HepG2 (cell line): Measurements from ENCODE around the gene EPB41. TPM values are rescaled to one million over a fixed set of nuclear protein-coding genes. Genes with fewer than 3 reads are reported as not detected.
A peak's percentile ranks its signal among the peaks of the same experiment; 100 is the strongest.

Source experiments
- CHD2 ChIP-seq: IDR thresholded peaks from 2 replicates; pipeline ENCODE4 v1.6.1; 2011; ENCODE audit warnings: low read depth, low read length, improper control_type of control experiment
- DRAP1 ChIP-seq: IDR thresholded peaks from 2 replicates; pipeline ENCODE4 v1.6.1; 2016; ENCODE audit warnings: missing genetic modification reagents, missing compliant biosample characterization
- EP300 ChIP-seq, 3 experiments: sonication (generic) in 1 of 3; formaldehyde crosslinking in 1 of 3; IDR thresholded peaks; 2 replicates each; pipeline versions ENCODE4 v1.5.1 to v1.6.1; 2011 to 2020; ENCODE audit warnings: low read depth in 2 of 3, low read length in 2 of 3, borderline replicate concordance in 1 of 3, improper control_type of control experiment in 1 of 3, mild to moderate bottlenecking in 1 of 3, missing genetic modification reagents in 1 of 3, moderate library complexity in 1 of 3
- FOXP1 ChIP-seq, 2 experiments: fragments of 450-650 bp in 1 of 2; IDR thresholded peaks; 2 replicates each; pipeline ENCODE4 v1.6.1; 2017 to 2018; ENCODE audit warnings: antibody characterized with exemption in 1 of 2
- GATAD2A ChIP-seq: IDR thresholded peaks from 2 replicates; pipeline ENCODE4 v1.6.1; 2016
- ISL2 ChIP-seq: sonication (generic); formaldehyde crosslinking; IDR thresholded peaks from 2 replicates; pipeline ENCODE4 v1.5.0; 2020; ENCODE audit warnings: missing genetic modification reagents
- MED1 ChIP-seq: sonication (generic); formaldehyde crosslinking; IDR thresholded peaks from 2 replicates; pipeline ENCODE4 v1.4.0; 2020; ENCODE audit warnings: missing genetic modification reagents
- PCBP2 ChIP-seq: fragments of 200-400 bp; formaldehyde crosslinking; optimal IDR thresholded peaks from 2 replicates; pipeline ENCODE3; 2018; ENCODE audit warnings: low read length, low read depth; ENCODE audit not compliant: poor library complexity, severe bottlenecking
- PHF21A ChIP-seq: sonication (generic); formaldehyde crosslinking; IDR thresholded peaks from 2 replicates; pipeline ENCODE4 v1.5.0; 2020; ENCODE audit warnings: mild to moderate bottlenecking, missing genetic modification reagents
- POLR2A ChIP-seq, 2 experiments: IDR thresholded peaks; 2 replicates each; pipeline ENCODE4 v1.6.1; 2011; ENCODE audit warnings: low read depth in 2 of 2, low read length in 2 of 2, mild to moderate bottlenecking in 1 of 2, moderate library complexity in 1 of 2; ENCODE audit not compliant: insufficient read depth in 1 of 2
- RFXAP ChIP-seq: sonication (generic); formaldehyde crosslinking; IDR thresholded peaks from 2 replicates; pipeline ENCODE4 v1.4.0; 2020; ENCODE audit warnings: missing genetic modification reagents, borderline replicate concordance
- SP1 ChIP-seq, 2 experiments: fragments of 450-650 bp in 1 of 2; sonication (generic) in 1 of 2; formaldehyde crosslinking in 1 of 2; IDR thresholded peaks; 2 replicates each; pipeline versions ENCODE4 v1.4.0 to v1.6.1; 2016 to 2020; ENCODE audit warnings: missing genetic modification reagents in 1 of 2
- SUZ12 ChIP-seq: fragments of 150-350 bp; IDR thresholded peaks from 2 replicates; pipeline ENCODE4 v1.6.1; 2014; ENCODE audit warnings: low read depth, low read length
- TBL1XR1 ChIP-seq: fragments of 150-350 bp; IDR thresholded peaks from 2 replicates; pipeline ENCODE4 v1.6.1; 2014; ENCODE audit warnings: borderline replicate concordance, low read length; ENCODE audit not compliant: partially characterized antibody
- TFDP1 ChIP-seq: IDR thresholded peaks from 2 replicates; pipeline ENCODE4 v1.6.1; 2016; ENCODE audit warnings: missing compliant biosample characterization, missing genetic modification reagents, borderline replicate concordance
- ZBTB7B ChIP-seq: sonication (generic); formaldehyde crosslinking; IDR thresholded peaks from 2 replicates; pipeline ENCODE4 v1.4.0; 2020; ENCODE audit warnings: missing genetic modification reagents
- ZFP1 ChIP-seq: IDR thresholded peaks from 2 replicates; pipeline ENCODE4 v1.6.1; 2016
- ZHX1 ChIP-seq: sonication (generic); formaldehyde crosslinking; IDR thresholded peaks from 2 replicates; pipeline ENCODE4 v1.8.1; 2022; ENCODE audit warnings: low read depth, mild to moderate bottlenecking, missing genetic modification reagents
- ZMYM3 ChIP-seq: sonication (generic); formaldehyde crosslinking; IDR thresholded peaks from 2 replicates; pipeline ENCODE4 v1.5.1; 2020; ENCODE audit warnings: mild to moderate bottlenecking, missing genetic modification reagents
- ZNF264 ChIP-seq: sonication (generic); formaldehyde crosslinking; IDR thresholded peaks from 2 replicates; pipeline ENCODE4 v1.4.0; 2020; ENCODE audit warnings: missing genetic modification reagents
- ZNF354B ChIP-seq: sonication (generic); formaldehyde crosslinking; IDR thresholded peaks from 2 replicates; pipeline ENCODE4 v1.8.0; 2022; ENCODE audit warnings: mild to moderate bottlenecking, missing genetic modification reagents
- ZNF563 ChIP-seq: sonication (generic); formaldehyde crosslinking; IDR thresholded peaks from 2 replicates; pipeline ENCODE4 v1.8.0; 2022; ENCODE audit warnings: mild to moderate bottlenecking, moderate library complexity, missing genetic modification reagents
- ZNF619 ChIP-seq: sonication (generic); formaldehyde crosslinking; IDR thresholded peaks from 2 replicates; pipeline ENCODE4 v1.4.0; 2020; ENCODE audit warnings: mild to moderate bottlenecking, missing genetic modification reagents
- ZNF7 ChIP-seq: IDR thresholded peaks from 2 replicates; pipeline ENCODE4 v1.6.1; 2016; ENCODE audit warnings: missing biosample characterization, missing genetic modification reagents
- ZNF75D ChIP-seq: sonication (generic); formaldehyde crosslinking; IDR thresholded peaks from 2 replicates; pipeline ENCODE4 v1.8.1; 2023; ENCODE audit warnings: missing genetic modification reagents, mild to moderate bottlenecking, borderline replicate concordance
- ZNF781 ChIP-seq: sonication (generic); formaldehyde crosslinking; IDR thresholded peaks from 2 replicates; pipeline ENCODE4 v1.5.1; 2020; ENCODE audit warnings: borderline replicate concordance, mild to moderate bottlenecking, missing genetic modification reagents; ENCODE audit errors: not compliant biosample characterization
- ZNF841 ChIP-seq: sonication (generic); formaldehyde crosslinking; IDR thresholded peaks from 2 replicates; pipeline ENCODE4 v1.8.1; 2023; ENCODE audit warnings: missing genetic modification reagents, borderline replicate concordance
- polyA plus RNA-seq, 8 experiments: library from polyadenylated mRNA; depleted of rRNA in 3 of 8; stranded (reverse) in 7 of 8; unstranded in 1 of 8; fragments of >200 nt; fragmentation: Illumina TruSeq in 4 of 8; extraction: Trizol in 4 of 8; gene quantifications; 2 replicates each; pipeline versions ENCODE4 v1.2.1 to v1.2.3, GENCODE V29; 2011 to 2016; ENCODE audit warnings: low read depth in 4 of 8, missing spikeins in 1 of 8, mixed read lengths in 1 of 8; ENCODE audit not compliant: insufficient read depth in 1 of 8
- total RNA-seq, 5 experiments: library from RNA; depleted of rRNA; stranded (reverse); fragments of >200 nt; fragmentation: Illumina TruSeq; extraction: Trizol; gene quantifications; 2 replicates each; pipeline ENCODE4 v1.2.3, GENCODE V29; 2016; ENCODE audit warnings: low read depth in 1 of 5

Gene EPB41
- total and polyA plus RNA-seq, 2 of the 13 experiments (the other 11 are each of a cell fraction or from before 2014, with no cell fraction given): 34.5 to 46.7 TPM

- TF ChIP-seq TFDP1 (CRISPR knock-in tag): peak; percentile 28; the same call in 1 of the 2 replicates
- no peak for TF ChIP-seq SUZ12
- TF ChIP-seq ZNF7 (CRISPR knock-in tag): no peak
- TF ChIP-seq POLR2A (IDR thresholded peaks at IDR 0.05; ENCODE audit: insufficient read depth in 1 of 2, low read depth in 2 of 2, low read length in 2 of 2): peak in 1 of 2 experiments; percentile 45; a peak in 1 of 4 replicates
- peak; percentile 57 for TF ChIP-seq TBL1XR1
- TF ChIP-seq EP300 (IDR thresholded peaks at IDR 0.05; ENCODE audit: low read depth in 2 of 2, low read length in 2 of 2): peak; percentile 61 to 78; a peak in 3 of 4 replicates
- TF ChIP-seq EP300 (CRISPR knock-in tag; IDR thresholded peaks at IDR 0.05; ENCODE audit: borderline replicate concordance): peak; percentile 55; the same call in 1 of the 2 replicates
- TF ChIP-seq ZNF781: no peak
- TF ChIP-seq ZNF75D (CRISPR knock-in tag): no peak
- 0 out of 2 replicates have a peak, but pooled peaks have one; percentile 53 for TF ChIP-seq ZNF264 (CRISPR knock-in tag)
- TF ChIP-seq ZFP1 (CRISPR knock-in tag): 0 out of 2 replicates have a peak, but pooled peaks have one; percentile 36
- peak; percentile 76 for TF ChIP-seq GATAD2A
- peak; percentile 50; the same call in 1 of the 2 replicates for TF ChIP-seq DRAP1 (CRISPR knock-in tag)
- no peak for TF ChIP-seq ZNF563 (CRISPR knock-in tag)
- TF ChIP-seq FOXP1 (IDR thresholded peaks at IDR 0.05): no peak
- TF ChIP-seq FOXP1 (CRISPR knock-in tag; IDR thresholded peaks at IDR 0.05): peak; percentile 49; the same call in 1 of the 2 replicates
- TF ChIP-seq ZMYM3 (CRISPR knock-in tag): no peak
- no peak for TF ChIP-seq SP1 (IDR thresholded peaks at IDR 0.05)
- no peak for TF ChIP-seq SP1 (CRISPR knock-in tag; IDR thresholded peaks at IDR 0.05)
- peak; percentile 29; the same call in 1 of the 2 replicates for TF ChIP-seq PHF21A
- peak; percentile 58; the same call in 1 of the 2 replicates for TF ChIP-seq RFXAP (CRISPR knock-in tag)
- no peak for TF ChIP-seq ZNF841
- 0 out of 2 replicates have a peak, but pooled peaks have one; percentile 39 for TF ChIP-seq ZHX1 (CRISPR knock-in tag)
- 0 out of 2 replicates have a peak, but pooled peaks have one; percentile 29 for TF ChIP-seq CHD2
- TF ChIP-seq ISL2: 0 out of 2 replicates have a peak, but pooled peaks have one; percentile 34
- TF ChIP-seq MED1 (CRISPR knock-in tag): peak; percentile 75
- TF ChIP-seq PCBP2: no peak
- peak; percentile 61; the same call in 1 of the 2 replicates for TF ChIP-seq ZBTB7B (CRISPR knock-in tag)
- no peak for TF ChIP-seq ZNF354B (CRISPR knock-in tag)
- TF ChIP-seq ZNF619 (CRISPR knock-in tag): no peak
These were observed 231.5 kb downstream of the EPB41 start (continued) for GRCh38 chr1:29145739-29146437.
